CD4-positive, alpha-beta T cell treated with Interleukin-2 at 100 ng/mL for 4 hours (primary cell): ENCODE measurements around the gene PKD2L1.
"Not testable (repeated sequence)": the region's sequence is repeated elsewhere in the genome, so short reads cannot be mapped to it uniquely, and the experiment has no call there.

Source experiments
- DNase-seq: peaks from one replicate; pipeline ENCODE4 v3.0.0-alpha.2; 2020; ENCODE audit warnings: low spot score

Gene PKD2L1

DNA sequence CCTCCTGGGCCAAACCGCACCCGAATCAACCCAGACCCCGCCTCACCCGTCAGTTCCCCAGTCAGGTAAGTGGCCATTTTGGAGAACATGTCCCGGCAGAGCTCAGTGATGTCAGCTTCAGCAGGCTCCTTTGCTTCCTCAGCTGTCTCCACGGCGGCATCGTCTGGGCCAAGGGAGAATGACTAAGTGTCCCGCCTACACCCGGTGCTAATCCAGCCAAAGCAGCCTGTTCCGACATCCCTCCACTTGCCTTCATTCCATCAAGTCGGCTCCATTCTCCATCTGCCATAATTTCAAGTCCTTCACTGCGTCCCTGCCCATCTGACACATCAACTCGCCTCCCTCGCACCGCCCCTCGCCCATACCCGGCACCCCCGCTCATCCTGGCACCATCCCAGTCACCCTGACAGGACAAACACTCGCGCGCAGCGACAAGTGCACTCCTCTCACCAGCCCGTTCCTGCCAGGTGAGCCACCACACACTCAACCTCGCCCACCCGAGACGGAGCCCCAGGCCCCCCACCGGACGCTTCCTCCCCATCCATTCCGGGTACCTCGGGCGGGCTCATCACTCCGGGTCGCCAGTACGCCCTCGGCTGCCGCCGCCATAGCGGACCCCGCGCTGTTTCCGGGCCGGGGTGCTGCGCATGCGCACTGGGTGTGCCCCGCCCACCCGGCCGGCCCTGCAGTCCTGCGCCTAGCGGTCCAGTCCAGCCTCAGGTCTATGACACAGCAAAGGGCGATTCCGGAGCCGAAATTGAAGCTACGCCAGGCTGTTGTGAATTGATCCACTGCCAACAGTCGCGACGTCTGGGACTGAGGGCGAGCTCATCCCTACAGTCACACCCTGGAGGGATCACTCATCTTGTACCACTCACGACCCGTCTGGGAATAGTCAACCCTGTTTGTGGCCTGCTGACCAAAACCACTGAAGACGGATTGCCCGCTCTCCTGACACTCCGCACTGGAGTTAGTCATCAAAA, 43.7 kb downstream of the PKD2L1 start, which contains the start of gene BLOC1S2:
Gene BLOC1S2 (minus strand): TSS at position 630 of the 983 bp plus-strand sequence. CDS start 21 bp downstream, at position 609.
- DNase-seq, result peak; percentile 85

DNA sequence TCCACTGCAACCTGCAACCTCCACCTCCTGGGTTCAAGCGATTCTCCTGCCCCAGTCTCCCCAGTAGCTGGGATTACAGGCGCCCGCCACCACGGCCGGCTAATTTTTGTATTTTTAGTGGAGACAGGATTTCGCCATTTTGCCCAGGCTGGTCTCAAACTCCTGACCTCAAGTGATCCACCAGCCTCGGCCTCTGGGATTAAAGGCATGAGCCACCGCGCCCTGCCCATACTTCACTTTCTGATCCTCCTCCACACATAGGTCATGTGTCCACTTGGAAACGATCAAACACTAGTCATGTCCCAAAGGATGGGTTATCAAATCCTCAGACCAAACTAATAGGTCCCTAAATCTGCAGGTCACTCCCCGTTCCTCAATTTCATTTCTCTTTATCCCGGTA, 44.7 kb downstream of the PKD2L1 start:
- DNase-seq, result not testable (repeated sequence)

GRCh38 chr10:100282907-100283306, 47.1 kb downstream of the PKD2L1 start:
- no peak for DNase-seq

DNA sequence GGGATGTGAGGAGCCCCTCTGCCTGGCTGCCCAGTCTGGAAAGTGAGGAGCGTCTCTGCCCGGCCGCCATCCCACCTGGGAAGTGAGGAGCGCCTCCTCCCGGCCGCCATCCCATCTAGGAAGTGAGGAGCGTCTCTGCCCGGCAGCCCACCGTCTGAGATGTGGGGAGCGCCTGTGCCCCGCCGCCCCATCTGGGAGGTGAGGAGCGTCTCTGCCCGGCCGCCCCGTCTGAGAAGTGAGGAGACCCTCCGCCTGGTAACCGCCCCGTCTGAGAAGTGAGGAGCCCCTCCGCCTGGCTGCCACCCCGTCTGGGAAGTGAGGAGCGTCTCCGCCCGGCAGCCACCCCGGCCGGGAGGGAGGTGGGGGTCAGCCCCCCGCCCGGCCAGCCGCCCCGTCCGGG, 53.1 kb downstream of the PKD2L1 start:
- DNase-seq, result not testable (repeated sequence)

DNA sequence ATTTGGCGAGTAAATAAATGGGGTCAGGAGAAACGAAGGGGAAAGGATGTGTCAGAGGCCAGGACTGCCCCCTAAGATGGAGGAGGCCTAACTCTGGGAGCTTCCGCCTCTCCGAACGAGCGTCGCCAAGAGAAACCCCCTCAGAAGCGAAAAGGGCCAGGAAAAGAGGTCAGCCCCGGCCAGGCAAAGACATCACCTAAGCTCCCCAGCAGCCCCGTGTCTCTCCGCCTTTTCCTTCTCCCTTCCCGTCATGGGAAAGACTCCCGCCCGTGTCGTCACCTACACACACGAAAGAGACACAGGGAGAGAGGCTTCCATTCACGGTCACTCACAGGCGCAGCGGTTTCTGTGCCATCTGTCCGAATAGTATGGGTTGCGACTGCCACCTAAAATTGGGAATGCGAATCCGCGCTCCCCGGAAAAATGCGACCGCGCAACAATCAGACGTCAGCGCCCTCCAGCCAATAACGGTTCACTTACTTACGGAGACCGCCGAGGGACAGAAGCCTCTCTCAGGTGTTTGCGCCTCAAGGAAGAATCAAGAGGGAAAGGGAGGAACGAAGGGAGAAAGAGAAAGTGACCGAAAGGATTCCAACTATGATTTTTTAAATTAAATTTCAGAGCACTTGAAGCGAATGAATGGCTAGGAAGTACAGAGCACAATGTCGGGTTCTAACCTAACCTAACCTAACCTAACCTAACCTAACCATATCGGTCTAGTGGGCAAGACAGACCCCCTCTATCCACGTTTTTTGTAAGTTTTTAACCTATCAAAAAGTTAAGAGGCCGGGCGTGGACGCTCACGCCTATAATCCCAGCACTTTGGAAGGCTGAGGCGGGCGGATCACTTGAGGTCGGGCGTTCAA, 62.6 kb downstream of the PKD2L1 start, which contains the start of gene CWF19L1:
Gene CWF19L1 (minus strand): TSS at position 400 of the 866 bp plus-strand sequence. CDS start 45 bp downstream, at position 355.
- peak; percentile 81 for DNase-seq

DNA sequence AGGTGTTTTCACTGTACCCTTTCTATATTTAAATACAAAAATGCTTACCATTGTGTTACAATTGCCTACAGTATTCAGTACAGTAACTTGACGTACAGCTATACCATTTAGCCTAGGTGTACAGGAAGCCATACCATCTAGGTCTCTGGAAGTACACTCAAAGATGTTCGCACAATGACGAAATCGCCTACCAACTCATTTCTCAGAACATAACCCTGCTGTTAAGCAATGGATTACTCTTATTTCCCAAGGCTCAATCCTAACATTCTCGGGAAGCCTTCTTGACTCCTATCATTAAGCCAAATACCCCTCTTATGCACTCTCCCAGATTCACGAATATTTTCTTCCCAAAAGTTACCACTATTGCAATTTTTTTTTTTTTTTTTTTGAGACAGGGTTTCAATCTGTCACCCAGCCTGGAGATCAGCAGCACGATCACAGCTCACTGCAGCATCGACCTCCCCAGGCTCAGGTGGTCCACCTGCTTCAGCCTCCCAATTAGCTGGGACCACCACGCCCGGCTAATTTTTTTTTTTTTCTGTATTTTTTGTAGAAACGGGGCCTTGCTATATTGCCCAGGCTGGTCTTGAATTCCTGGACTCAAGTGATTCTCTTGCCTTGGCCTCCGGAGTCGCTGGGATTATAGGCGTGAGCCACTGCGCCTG, 64.1 kb downstream of the PKD2L1 start:
- no peak for DNase-seq

DNA sequence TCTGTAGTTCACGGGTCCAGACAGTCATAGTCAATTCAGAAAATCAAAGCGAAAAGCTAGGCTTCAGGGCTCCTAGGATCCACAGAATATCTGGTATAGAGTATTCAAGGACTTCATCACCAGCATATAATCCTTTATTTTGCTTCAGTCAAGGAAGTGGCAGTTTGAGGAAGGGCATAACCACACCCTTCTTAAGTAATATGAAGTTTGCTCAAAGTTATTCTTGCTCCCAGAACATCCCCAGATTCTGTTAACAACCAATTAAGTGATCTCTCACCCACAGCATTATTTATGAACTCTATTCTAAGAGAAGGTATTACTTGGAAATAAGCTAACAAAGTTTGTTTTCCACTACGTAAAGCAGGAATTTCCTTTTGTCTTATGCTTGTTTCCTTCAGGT, 75.8 kb downstream of the PKD2L1 start:
- no peak for DNase-seq

DNA sequence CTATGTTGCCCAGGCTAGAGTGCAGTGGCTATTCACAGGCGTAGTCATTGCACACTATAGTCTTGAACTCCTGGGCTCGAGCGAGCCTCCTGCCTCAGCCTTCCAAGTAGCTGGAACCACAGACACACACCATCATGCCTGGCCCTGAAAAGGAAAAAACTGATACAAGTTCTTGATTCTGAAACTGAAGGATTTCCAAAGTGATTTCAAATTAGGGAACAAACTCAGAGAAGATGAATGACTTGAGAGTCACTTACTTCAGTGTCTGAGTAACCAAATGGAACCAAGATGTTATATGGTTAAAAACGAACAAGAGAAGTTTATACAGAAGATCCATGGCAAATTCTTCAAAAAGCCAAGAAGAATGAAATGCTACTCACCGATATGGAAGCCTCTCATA, 77.0 kb downstream of the PKD2L1 start:
- no peak for DNase-seq

DNA sequence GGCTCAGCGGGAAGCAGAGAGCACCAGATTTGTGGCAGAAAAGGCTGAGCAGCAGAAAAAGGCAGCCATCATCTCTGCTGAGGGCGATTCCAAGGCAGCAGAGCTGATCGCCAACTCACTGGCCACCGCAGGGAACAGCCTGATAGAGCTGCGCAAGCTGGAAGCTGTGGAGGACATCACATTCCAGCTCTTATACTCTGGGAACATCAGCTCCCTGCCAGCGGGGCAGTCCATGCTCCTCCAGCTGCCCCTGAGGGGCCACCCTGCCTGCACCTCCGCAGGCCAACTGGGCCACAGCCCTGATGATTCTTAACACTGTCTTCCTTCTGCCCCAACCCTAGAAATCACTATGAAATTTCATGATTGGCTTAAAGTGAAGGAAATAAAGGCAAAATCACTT, 81.2 kb downstream of the PKD2L1 start:
- no peak for DNase-seq

GRCh38 chr10:100245484-100246220, 84.4 kb downstream of the PKD2L1 start:
- DNase-seq, result no peak

- DNase-seq, result no peak
Observed at GRCh38 chr10:100239851-100240250, 90.2 kb downstream of the PKD2L1 start.

GRCh38 chr10:100238429-100238828, 91.6 kb downstream of the PKD2L1 start:
- no peak for DNase-seq
